Activated T-helper 1 cell treated with anti-CD3 and anti-CD28 coated beads, Interleukin-12 subunit alpha, Interleukin-12 subunit beta, Interleukin-2, Interleukin-4 antibody, amounts not matched to agents 30 ng/mL and 10 ng/mL and 1 ng/mL, durations not matched to agents 14 hours and 24 hours and 36 hours (primary cell): ENCODE measurements around the gene UNKL. TPM values are rescaled to one million over a fixed set of nuclear protein-coding genes. Genes with fewer than 3 reads are reported as not detected.
A peak's percentile ranks its signal among the peaks of the same experiment; 100 is the strongest.

ENCODE experiments used
- DNase-seq: peaks from one replicate; pipeline ENCODE4 v3.0.0; 2021; ENCODE audit warnings: low spot score
- H3K27ac Mint-ChIP-seq: one replicate; pipeline ENCODE4 v1.8.0; 2021; ENCODE audit warnings: mild to moderate bottlenecking, mixed read lengths
- H3K27me3 Mint-ChIP-seq: one replicate; pipeline ENCODE4 v1.8.0; 2022; ENCODE audit warnings: mild to moderate bottlenecking, moderate library complexity, mixed read lengths; ENCODE audit not compliant: insufficient read depth
- H3K36me3 Mint-ChIP-seq: one replicate; pipeline ENCODE4 v1.8.0; 2021; ENCODE audit warnings: low read depth, mixed read lengths
- H3K4me1 Mint-ChIP-seq: one replicate; pipeline ENCODE4 v1.8.0; 2021; ENCODE audit warnings: low read depth, mixed read lengths
- H3K4me3 Mint-ChIP-seq: one replicate; pipeline ENCODE4 v1.8.0; 2021; ENCODE audit warnings: mild to moderate bottlenecking, moderate library complexity, mixed read lengths
- H3K9me3 Mint-ChIP-seq: one replicate; pipeline ENCODE4 v1.8.0; 2021; ENCODE audit warnings: mixed read lengths
- intact Hi-C: fragments of 100-400 bp; cut with micrococcal nuclease; formaldehyde crosslinking; loops from one replicate; pipeline ENCODE4 v1.15.1; 2024
- total RNA-seq: library from RNA; stranded (reverse); gene quantifications from 2 replicates; pipeline ENCODE4 v1.2.3, GENCODE V29; 2022

UNKL gene
- total RNA-seq, 1 donor from 2014 or later = 42.7 TPM

- Mint-ChIP-seq H3K36me3 (no peaks in the 10 kb centered on the region), H3K9me3 (no peaks in the 10 kb centered on the region), H3K4me1 (no peaks in the 10 kb centered on the region), H3K4me3 (no peak overlapping the region), H3K27me3 (no peaks in the 10 kb centered on the region), H3K27ac (no peak overlapping the region)
- intact Hi-C loops = no loop called here
- DNase-seq = no peak
Observed at GRCh38 chr16:1432388-1433262, 18.1 kb upstream of the UNKL start.

GRCh38 chr16:1431497-1432270, 17.2 kb upstream of the UNKL start:
- no peaks in the 10 kb centered on the region for H3K36me3 Mint-ChIP-seq
- H3K4me3 Mint-ChIP-seq = no peak overlapping the region
- no peaks in the 10 kb centered on the region for H3K27me3 Mint-ChIP-seq
- intact Hi-C loops = no loop called here
- no peaks in the 10 kb centered on the region for H3K4me1 Mint-ChIP-seq
- DNase-seq = no peak
- H3K27ac Mint-ChIP-seq = no peak overlapping the region
- no peaks in the 10 kb centered on the region for H3K9me3 Mint-ChIP-seq

DNA sequence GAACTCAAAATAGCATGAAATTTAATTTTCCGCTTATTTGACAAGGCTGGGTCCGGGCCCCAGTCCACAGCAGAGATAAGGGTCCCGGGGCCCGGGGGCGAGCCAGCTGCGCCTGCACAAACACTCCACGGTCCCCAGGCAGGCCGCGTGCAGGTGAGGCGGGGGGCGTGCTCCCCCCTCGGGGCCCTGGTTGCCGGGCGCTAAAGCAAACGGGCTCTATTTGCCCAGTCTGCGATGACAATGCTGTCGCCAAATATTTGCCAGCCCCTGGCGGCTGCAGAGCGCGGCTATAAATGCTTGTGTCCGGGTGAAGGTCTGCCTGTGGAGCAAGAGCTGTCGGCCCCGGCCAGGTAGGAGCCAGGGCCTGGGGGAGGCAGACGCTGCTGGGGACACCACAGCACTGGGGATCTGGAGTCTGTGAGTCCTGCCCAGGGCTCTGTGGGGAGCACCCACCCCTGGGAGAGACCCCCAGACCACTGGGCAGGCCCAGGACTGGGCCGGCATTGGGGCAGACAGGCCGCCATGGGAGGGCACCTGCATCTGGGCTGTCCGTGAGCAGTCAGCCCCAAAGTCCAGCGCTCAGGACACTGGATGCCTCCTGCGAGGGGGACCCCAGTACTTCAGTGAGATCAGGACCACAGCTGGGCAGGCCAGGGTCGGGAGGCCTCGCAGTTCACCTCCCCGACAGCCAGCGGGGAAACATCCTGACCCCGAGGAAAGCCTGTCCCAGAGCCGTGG, 16.4 kb upstream of the UNKL start, which contains the start of gene PERCC1:
TSS of gene PERCC1 (plus strand) at position 320 of the 738 bp plus-strand sequence. CDS start 1,516 bp downstream, outside the sequence.
- Mint-ChIP-seq H3K27me3 (no peaks in the 10 kb centered on the region), H3K36me3 (no peaks in the 10 kb centered on the region), H3K9me3 (no peaks in the 10 kb centered on the region), H3K4me3 (no peak within 1 kb of the TSS), H3K27ac (no peak within 1 kb of the TSS), H3K4me1 (no peaks in the 10 kb centered on the region)
- no peak for DNase-seq
- intact Hi-C loops = no loop called here

DNA sequence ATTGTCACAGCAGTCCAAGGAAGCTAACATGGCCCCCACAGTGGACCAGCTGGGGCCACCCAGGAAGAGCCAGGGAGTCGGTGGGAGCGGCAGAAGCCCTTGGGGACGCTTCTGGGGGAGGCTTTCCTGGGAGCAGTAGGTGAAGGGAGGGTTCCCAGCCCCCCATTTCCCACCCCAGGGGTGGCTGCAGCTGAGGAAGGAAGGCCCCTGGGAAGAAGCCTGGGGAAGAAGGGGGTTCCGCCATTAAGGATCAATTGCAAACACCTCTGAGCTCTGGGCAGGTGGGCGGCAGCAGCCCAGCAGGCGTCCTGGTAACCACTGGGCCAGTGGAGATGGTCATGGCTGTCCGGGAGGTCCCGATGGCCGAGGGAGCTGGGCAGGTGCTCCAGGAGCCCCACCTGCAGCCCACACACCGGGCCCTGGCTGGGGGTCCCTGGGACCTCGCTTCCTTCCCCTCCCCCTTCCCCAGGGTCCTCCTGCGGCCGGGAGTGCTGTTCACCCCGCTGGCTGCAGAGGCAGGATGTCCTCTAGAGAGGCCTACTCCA, 15.8 kb upstream of the UNKL start:
- H3K4me1 Mint-ChIP-seq = no peaks in the 10 kb centered on the region
- H3K27me3 Mint-ChIP-seq = no peaks in the 10 kb centered on the region
- no peak overlapping the region for H3K27ac Mint-ChIP-seq
- no peak overlapping the region for H3K4me3 Mint-ChIP-seq
- DNase-seq = no peak
- no peaks in the 10 kb centered on the region for H3K36me3 Mint-ChIP-seq
- H3K9me3 Mint-ChIP-seq = no peaks in the 10 kb centered on the region
- intact Hi-C loops = no loop called here

DNA sequence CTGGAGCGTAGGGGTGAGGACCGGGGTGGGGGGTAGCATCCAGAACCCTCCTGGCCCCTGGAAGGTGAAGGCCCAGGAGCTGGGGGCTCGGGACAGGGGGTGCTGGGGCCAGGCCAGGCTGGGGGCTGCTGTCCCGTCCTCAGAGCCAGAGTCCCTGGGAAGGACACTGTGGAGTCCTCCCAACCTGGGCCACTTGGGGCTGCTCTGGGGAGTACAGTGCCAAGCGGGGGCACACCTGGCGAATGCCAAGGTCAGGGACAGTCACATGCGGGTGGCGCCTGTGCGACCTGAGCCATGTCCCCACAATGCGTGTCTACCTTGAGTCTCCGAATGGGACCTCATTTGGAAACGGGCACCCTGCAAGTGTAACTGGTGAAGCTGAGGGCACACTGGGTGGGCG, 15.1 kb upstream of the UNKL start:
- Mint-ChIP-seq H3K9me3 (no peaks in the 10 kb centered on the region), H3K4me1 (no peaks in the 10 kb centered on the region), H3K27ac (no peak overlapping the region), H3K27me3 (no peaks in the 10 kb centered on the region), H3K4me3 (no peak overlapping the region), H3K36me3 (no peaks in the 10 kb centered on the region)
- no peak for DNase-seq
- intact Hi-C loops = loop anchor here (10.0 kb wide), 1 partner anchor 615 kb away; the partner anchor contains the start of genes NTHL1 and TSC2

DNA sequence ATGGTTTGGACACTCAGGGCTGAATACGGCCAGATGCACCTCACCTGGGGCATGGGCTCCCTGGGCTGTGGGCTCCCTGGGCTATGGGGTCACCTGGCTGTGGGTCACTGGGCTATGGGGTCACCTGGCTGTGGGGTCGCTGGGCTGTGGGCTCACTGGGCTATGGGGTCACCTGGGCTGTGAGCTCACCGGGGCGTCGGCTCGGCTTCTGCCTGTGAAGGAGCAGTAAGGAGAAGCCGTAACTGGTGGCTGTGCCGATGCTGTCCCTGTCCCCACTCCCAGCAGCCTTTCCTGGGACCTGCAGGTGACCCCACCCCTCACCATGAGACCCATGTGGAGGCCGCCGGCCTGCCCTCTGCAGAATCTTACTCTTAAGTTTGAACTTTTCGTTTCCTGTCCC, 14.5 kb upstream of the UNKL start:
- Mint-ChIP-seq H3K4me1 (no peaks in the 10 kb centered on the region), H3K9me3 (no peaks in the 10 kb centered on the region), H3K27ac (no peak overlapping the region), H3K36me3 (no peaks in the 10 kb centered on the region), H3K4me3 (no peak overlapping the region), H3K27me3 (no peaks in the 10 kb centered on the region)
- intact Hi-C loops = loop anchor here (10.0 kb wide), 1 partner anchor 616 kb away; the partner anchor contains the start of genes NTHL1 and TSC2
- DNase-seq = no peak

DNA sequence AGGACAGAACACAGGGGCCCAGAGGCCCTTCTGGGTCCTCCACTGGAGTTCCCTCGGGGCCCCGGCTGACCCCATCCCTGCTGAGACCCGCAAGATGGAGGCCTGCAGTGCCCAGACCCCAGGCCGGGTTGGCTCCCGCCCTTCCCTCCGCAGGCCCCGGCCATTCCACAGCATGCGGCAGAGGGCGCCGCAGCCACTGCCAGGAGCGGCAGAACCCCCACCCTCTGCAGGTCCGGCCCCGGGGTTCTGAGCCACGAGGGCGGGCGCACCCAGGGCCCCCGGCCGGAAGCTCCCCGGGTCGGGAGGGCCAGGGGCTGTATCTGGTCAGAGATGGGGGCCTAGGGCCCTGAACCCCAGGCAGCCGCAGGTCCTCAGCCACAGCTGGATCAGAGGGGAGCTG, 14.0 kb upstream of the UNKL start:
- Mint-ChIP-seq H3K27me3 (no peaks in the 10 kb centered on the region), H3K9me3 (no peaks in the 10 kb centered on the region), H3K27ac (no peak overlapping the region), H3K4me3 (no peak overlapping the region), H3K36me3 (no peaks in the 10 kb centered on the region), H3K4me1 (no peaks in the 10 kb centered on the region)
- intact Hi-C loops = loop anchor here (10.0 kb wide), 1 partner anchor 616 kb away; the partner anchor contains the start of genes NTHL1 and TSC2
- DNase-seq = peak; percentile 29

DNA sequence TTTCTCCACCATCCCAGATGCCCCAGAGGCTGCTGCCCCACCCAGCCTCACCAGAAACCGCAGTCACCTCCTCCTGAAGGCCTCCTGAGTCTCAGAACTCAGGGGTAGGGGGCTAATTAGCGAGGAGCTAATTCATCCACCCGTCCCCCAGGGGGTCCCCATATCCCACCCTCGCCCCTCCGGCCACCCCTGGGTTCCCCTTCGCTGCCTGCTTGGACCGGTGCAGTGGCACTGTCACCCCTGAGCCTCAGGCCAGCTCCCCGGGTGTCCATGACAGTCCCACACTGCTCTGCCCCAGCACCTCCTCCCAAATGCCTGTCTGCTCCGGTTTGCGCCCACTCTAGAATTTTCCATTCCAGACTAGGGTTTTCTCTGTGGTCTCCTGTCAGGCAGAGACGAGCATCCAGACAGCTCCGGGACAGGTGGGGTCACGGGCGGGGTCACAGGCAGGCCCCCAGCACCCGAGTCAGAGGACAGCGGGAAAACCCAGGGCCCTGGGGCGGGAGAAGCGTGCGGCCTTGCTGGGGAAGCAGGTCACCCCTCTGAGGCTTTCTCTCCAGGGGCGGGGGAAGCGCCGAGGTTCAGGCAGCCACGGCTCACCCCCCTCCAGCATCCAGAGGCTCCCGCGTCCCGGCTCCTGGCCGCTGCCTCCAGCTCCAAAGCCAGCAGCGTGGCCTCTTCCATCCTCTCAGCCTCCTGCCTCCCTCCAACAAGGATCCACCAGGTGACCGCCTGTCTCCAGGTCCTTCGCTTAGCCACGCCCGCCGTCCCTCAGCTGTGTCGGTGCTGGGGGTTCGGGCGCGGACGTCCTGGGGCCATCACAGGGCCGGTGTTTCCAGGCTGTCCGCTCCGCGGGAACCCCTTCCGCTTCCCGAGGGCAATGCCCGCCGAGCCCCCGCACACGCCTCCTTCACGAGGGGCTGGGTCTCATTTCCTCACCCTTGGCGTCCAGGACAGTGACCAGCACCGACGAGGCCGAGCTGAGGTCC, 13.3 kb upstream of the UNKL start:
- no peak for DNase-seq
- H3K36me3 Mint-ChIP-seq = no peaks in the 10 kb centered on the region
- H3K27ac Mint-ChIP-seq = no peak overlapping the region
- no peaks in the 10 kb centered on the region for H3K27me3 Mint-ChIP-seq
- no peaks in the 10 kb centered on the region for H3K9me3 Mint-ChIP-seq
- H3K4me1 Mint-ChIP-seq = no peaks in the 10 kb centered on the region
- intact Hi-C loops = loop anchor here (10.0 kb wide), 1 partner anchor 617 kb away; the partner anchor contains the start of genes NTHL1 and TSC2
- peak overlapping the region; percentile 19 for H3K4me3 Mint-ChIP-seq

GRCh38 chr16:1426734-1427471, 12.4 kb upstream of the UNKL start:
- no peaks in the 10 kb centered on the region for H3K27me3 Mint-ChIP-seq
- no peak overlapping the region for H3K4me3 Mint-ChIP-seq
- no peak for DNase-seq
- no peaks in the 10 kb centered on the region for H3K36me3 Mint-ChIP-seq
- intact Hi-C loops = loop anchor here (10.0 kb wide), 1 partner anchor 618 kb away; the partner anchor contains the start of genes NTHL1 and TSC2
- H3K4me1 Mint-ChIP-seq = no peaks in the 10 kb centered on the region
- H3K27ac Mint-ChIP-seq = no peak overlapping the region
- H3K9me3 Mint-ChIP-seq = no peaks in the 10 kb centered on the region

- Mint-ChIP-seq H3K27ac (no peak overlapping the region), H3K4me3 (no peak overlapping the region), H3K27me3 (no peaks in the 10 kb centered on the region), H3K9me3 (no peaks in the 10 kb centered on the region), H3K36me3 (no peaks in the 10 kb centered on the region), H3K4me1 (peaks cover 5% of the 10 kb centered on the region)
- intact Hi-C loops = loop anchor here (10.0 kb wide), 1 partner anchor 619 kb away; the partner anchor contains the start of genes NTHL1 and TSC2
- DNase-seq = no peak
Observed at GRCh38 chr16:1425616-1426370, 11.3 kb upstream of the UNKL start.
